BJ (cell line): ENCODE data around the gene UBIAD1. TPM values are rescaled to one million over a fixed set of nuclear protein-coding genes. Genes with fewer than 3 reads are reported as not detected.

Source experiments
- CTCF ChIA-PET: fragments of 350-600 bp; formaldehyde crosslinking; extraction: SDS; loops from one replicate; lab custom pipeline; 2021; ENCODE audit warnings: antibody characterized with exemption, inconsistent platforms; lab: Yijun Ruan, JAX
- POLR2A ChIA-PET: fragments of 300-600 bp; sonication (Branson Sonifier 250); formaldehyde crosslinking; extraction: SDS; loops from one replicate; lab custom pipeline; 2021; ENCODE audit warnings: antibody characterized with exemption; lab: Charles Lee
- DNase-seq: peaks from one replicate; pipeline ENCODE4 v3.0.0-alpha.2; 2011; ENCODE audit warnings: low read depth
- H3K27me3 ChIP-seq: 2 replicates; pipeline ENCODE4 v1.6.0; 2011; ENCODE audit warnings: low read length; ENCODE audit not compliant: control insufficient read depth, insufficient read depth
- H3K36me3 ChIP-seq: 2 replicates; pipeline ENCODE4 v1.5.1; 2011; ENCODE audit warnings: low read length; ENCODE audit not compliant: control insufficient read depth, insufficient read depth
- H3K4me3 ChIP-seq: 2 replicates; pipeline ENCODE4 v1.5.1; 2011; ENCODE audit warnings: low read depth, mild to moderate bottlenecking, control low read depth, low read length
- CTCF ChIP-seq: IDR thresholded peaks from 2 replicates; pipeline ENCODE4 v1.5.1; 2011; ENCODE audit warnings: low read depth, mild to moderate bottlenecking, control low read depth, inconsistent platforms, low read length, moderate library complexity; ENCODE audit not compliant: insufficient read depth
- polyA plus RNA-seq: library from polyadenylated mRNA; depleted of rRNA; stranded (reverse); fragments of >200 nt; gene quantifications from 2 replicates; pipeline ENCODE4 v1.2.3, GENCODE V29; 2011

Gene UBIAD1
- polyA plus RNA-seq, 1 experiment = 16.6 TPM

GRCh38 chr1:11311816-11312755 lies 39.1 kb downstream of the UBIAD1 start:
- ChIA-PET POLR2A (no interaction called here), CTCF (interaction anchor here (0.7 to 0.9 kb wide), 2 partner anchors 8 to 11 kb away, joined by 3 read pairs; no protein-coding TSS in a partner anchor)
- no peak for TF ChIP-seq CTCF

DNA sequence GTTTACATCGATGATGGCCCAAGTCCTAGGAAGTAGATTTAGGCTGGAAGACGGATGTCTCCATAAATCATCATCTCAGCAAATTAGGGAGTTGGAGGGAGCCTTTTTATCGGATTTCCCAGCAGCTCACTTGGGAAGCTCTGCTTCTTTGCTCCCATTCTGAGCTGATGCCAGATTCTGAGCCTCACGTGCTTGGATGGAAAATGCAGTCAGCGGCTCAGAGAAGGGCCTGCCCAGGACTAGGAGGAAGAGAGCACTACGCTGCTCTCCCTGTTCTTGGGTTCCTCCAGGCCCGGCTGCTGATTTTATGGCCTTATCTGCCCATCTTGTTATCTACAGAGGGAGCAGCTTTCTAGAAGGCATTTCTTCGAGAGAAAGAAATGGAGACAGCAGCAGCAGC lies 42.0 kb downstream of the UBIAD1 start:
- Histone ChIP-seq H3K27me3 (peaks cover 8% of the 10 kb centered on the region), H3K4me3 (no peak overlapping the region), H3K36me3 (no peaks in the 10 kb centered on the region)
- CTCF ChIA-PET = no interaction called here
- DNase-seq = no peak
- POLR2A ChIA-PET = no interaction called here
- TF ChIP-seq CTCF = no peak

More at GRCh38 chr1:11311816-11312755, 39.1 kb downstream of the UBIAD1 start:
- H3K4me3 ChIP-seq = no peak overlapping the region
- H3K36me3 ChIP-seq = no peaks in the 10 kb centered on the region
- H3K27me3 ChIP-seq = peaks cover 8% of the 10 kb centered on the region
- no peak for DNase-seq

DNA sequence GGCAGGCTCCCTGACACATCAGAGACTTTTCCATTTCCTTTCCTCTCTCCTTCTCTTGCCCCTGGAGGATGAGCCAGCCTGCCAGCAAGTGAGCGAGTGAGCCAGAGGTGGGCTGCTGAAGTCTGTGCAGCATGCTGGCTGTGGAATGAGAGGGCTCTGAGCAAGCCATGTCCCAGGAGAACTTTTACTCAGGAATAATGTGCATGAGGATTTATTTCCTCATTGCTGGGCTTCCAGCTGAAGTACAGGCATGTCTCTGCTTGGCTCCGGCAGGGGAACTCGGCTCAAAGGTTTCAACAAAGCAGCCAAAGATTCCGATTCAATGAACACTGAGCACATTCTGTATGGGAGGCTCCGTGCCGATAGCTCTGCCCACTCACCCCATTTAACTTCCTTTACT lies 43.7 kb downstream of the UBIAD1 start:
- POLR2A ChIA-PET = no interaction called here
- no peak for DNase-seq
- no peak for TF ChIP-seq CTCF
- H3K36me3 ChIP-seq = no peaks in the 10 kb centered on the region
- H3K4me3 ChIP-seq = no peak overlapping the region
- H3K27me3 ChIP-seq = peaks cover 4% of the 10 kb centered on the region
- CTCF ChIA-PET = no interaction called here

GRCh38 chr1:11318982-11319381 lies 46.0 kb downstream of the UBIAD1 start:
- Histone ChIP-seq H3K4me3 (no peak overlapping the region), H3K36me3 (no peaks in the 10 kb centered on the region), H3K27me3 (peaks cover 4% of the 10 kb centered on the region)
- POLR2A ChIA-PET = no interaction called here
- DNase-seq = no peak
- TF ChIP-seq CTCF = no peak
- CTCF ChIA-PET = no interaction called here

DNA sequence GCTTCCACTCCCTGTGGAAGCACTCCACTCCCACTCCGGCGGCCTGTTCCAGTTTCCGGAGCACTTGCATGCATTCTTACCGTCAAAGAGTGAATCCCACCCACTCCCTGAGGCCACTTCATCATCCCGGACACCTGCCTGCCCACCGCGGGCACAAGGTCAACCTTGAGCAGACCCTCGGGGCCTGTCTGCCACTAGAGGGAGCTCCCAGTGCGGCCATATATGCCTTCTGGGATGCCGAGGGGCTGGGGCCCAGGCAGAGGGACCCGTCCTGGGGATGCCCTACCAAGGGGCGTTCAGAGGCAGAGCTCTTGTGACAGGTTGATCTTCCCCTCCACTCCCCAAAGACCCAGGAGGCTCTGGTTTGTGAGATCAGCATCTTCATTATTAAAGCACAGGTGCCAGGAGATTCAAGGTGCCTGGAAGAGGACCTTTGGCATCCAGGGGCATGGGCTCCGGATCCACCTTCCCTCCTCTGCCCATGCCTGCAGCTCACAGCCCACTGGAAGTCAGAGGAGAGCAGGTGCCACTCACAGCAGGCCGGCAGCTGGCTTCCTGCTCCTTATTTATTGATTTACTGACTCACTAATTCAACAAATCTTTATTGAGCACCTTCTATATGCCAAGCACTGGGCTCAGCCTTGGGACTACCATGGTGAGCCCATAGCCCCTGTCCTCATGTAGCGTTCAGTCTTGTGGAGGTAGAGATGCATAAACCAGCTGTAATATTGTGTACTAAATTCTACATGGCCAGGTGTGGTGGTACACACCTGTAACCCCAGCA lies 47.3 kb downstream of the UBIAD1 start:
- Histone ChIP-seq H3K36me3 (no peaks in the 10 kb centered on the region), H3K4me3 (no peak overlapping the region), H3K27me3 (peaks cover 4% of the 10 kb centered on the region; the same call in 1 of the 2 replicates)
- ChIA-PET POLR2A (no interaction called here), CTCF (interaction anchor here (0.9 kb wide), 1 partner anchor 18 kb away, joined by 4 read pairs; no protein-coding TSS in a partner anchor)
- DNase-seq = no peak
- TF ChIP-seq CTCF = peak; percentile 49
